GM12891 (cell line): ENCODE data around the gene SNX30. TPM values are rescaled to one million over a fixed set of nuclear protein-coding genes. Genes with fewer than 3 reads are reported as not detected.
A peak's percentile ranks its signal among the peaks of the same experiment; 100 is the strongest.
"Not testable (repeated sequence)": the region's sequence is repeated elsewhere in the genome, so short reads cannot be mapped to it uniquely, and the experiment has no call there.

Experiments
- DNase-seq: peaks from one replicate; pipeline ENCODE4 v3.0.0; 2011; ENCODE audit warnings: low spot score; ENCODE audit not compliant: insufficient read length
- FAIRE-seq: peaks from 2 replicates; lab custom pipeline; 2011; peaks lifted over from hg19 to GRCh38; lab: Jason Lieb, UNC
- PAX5 ChIP-seq: IDR thresholded peaks from 2 replicates; pipeline ENCODE4 v1.6.1; 2011; ENCODE audit warnings: low read length, moderate library complexity, mild to moderate bottlenecking; ENCODE audit not compliant: insufficient read depth, severe bottlenecking
- POLR2A ChIP-seq: IDR thresholded peaks from 2 replicates; pipeline ENCODE4 v1.6.1; 2011; ENCODE audit warnings: low read depth, low read length, control low read depth
- POLR2AphosphoS5 ChIP-seq: IDR thresholded peaks from 2 replicates; pipeline ENCODE4 v1.6.1; 2011; ENCODE audit warnings: low read depth, low read length, control low read depth
- POU2F2 ChIP-seq: IDR thresholded peaks from 2 replicates; pipeline ENCODE4 v1.6.1; 2011; ENCODE audit warnings: low read depth, mild to moderate bottlenecking, control low read depth, low read length, moderate library complexity
- SPI1 ChIP-seq: IDR thresholded peaks from 2 replicates; pipeline ENCODE4 v1.6.1; 2011; ENCODE audit warnings: low read depth, low read length, control low read depth
- TAF1 ChIP-seq: IDR thresholded peaks from 2 replicates; pipeline ENCODE4 v1.6.1; 2011; ENCODE audit warnings: low read depth, low read length, control low read depth
- polyA plus RNA-seq: library from polyadenylated mRNA; unstranded; fragments of >200 nt; gene quantifications from one replicate; pipeline ENCODE4 v1.2.1, GENCODE V29; 2012; ENCODE audit warnings: low read depth, missing spikeins, inconsistent platforms; ENCODE audit not compliant: missing spikeins

SNX30 gene
- 2.1 TPM for polyA plus RNA-seq

GRCh38 chr9:112750016-112750763, at the start of gene SNX30:
TSS of gene SNX30 (plus strand) at chr9:112750760. CDS start at chr9:112751002, 242 bp downstream.
- TF ChIP-seq SPI1 = peak; percentile 36; the same call in 1 of the 2 replicates
- no peak for TF ChIP-seq TAF1
- TF ChIP-seq PAX5 = no peak
- 0 out of 2 replicates have a peak, but pooled peaks have one; percentile 46 for TF ChIP-seq POLR2AphosphoS5
- peak; percentile 79 for FAIRE-seq
- peak; percentile 87 for DNase-seq

GRCh38 chr9:112703304-112703703, 47.3 kb upstream of the SNX30 start:
- no peak for TF ChIP-seq POLR2A
- TF ChIP-seq POLR2AphosphoS5 = no peak
- TF ChIP-seq PAX5 = no peak
- TF ChIP-seq SPI1 = no peak
- no peak for TF ChIP-seq POU2F2
- TF ChIP-seq TAF1 = no peak
- FAIRE-seq (no peak), DNase-seq (no peak)

- FAIRE-seq = no peak
- TF ChIP-seq POU2F2 = no peak
- DNase-seq = no peak
These were observed 44.7 kb upstream of the SNX30 start for GRCh38 chr9:112705768-112706427.

- TF ChIP-seq SPI1 (no peak), TAF1 (no peak), POLR2AphosphoS5 (no peak), POLR2A (no peak), PAX5 (no peak), POU2F2 (no peak)
- DNase-seq (no peak), FAIRE-seq (no peak)
These were observed 39.4 kb upstream of the SNX30 start for GRCh38 chr9:112711050-112711689.

DNA sequence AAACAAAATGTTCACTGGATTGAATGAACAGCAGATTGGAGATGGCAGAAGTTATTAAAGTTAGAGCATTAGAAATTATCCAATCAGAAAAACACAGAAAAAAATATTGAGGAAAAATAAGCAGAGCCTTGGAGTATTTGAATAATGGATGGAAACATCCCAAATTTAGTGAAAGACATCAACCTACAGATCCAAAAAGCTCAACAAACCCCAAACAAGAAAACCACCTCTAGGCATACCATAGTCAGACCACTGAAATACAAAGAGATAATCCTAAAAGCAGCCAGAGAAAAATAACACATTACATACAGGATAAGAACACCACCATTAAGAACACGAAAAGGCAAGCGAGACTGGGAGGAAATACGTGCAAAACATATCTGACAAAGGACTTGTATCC, 37.9 kb upstream of the SNX30 start:
- TF ChIP-seq TAF1 (no peak), SPI1 (no peak), POLR2A (no peak), POU2F2 (no peak), PAX5 (no peak), POLR2AphosphoS5 (no peak)
- DNase-seq (no peak), FAIRE-seq (no peak)

DNA sequence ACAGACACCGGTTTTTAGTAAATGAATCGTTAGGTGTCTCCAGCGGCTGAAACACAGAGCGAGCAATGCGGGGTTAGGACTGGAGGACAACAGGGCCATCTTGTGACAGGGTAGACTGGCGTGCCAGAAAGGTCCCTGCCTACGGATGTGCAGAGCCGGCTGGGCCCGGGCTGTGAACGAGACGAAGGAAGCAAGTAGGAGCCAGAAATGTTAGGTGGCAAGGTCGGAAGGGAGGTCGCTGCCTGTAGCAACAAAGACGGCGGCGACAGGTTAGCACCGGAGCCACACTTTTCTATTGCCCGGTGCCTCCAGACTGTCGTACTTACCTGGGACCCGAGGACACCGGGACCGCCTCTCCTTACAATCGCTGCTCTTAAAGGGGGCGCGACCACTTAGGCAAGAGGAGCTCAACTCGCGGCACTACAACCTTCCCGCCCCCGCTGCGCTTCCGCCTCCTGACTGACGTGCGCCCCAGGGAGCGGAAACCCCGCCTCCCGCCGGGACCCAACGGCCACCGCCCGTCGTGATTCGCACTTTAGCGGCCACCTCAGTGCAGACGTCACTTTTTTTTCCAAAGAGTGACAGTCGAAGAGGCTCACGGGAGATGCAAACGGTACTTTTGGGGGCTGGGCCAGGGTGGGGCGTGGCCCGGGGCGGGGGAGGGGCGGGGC, 32.8 kb upstream of the SNX30 start, which contains the start of gene INIP:
Gene INIP, minus strand, starts transcription at position 457 of the 671 bp plus-strand sequence. CDS start 1,632 bp downstream, outside the sequence.
- FAIRE-seq (peak; percentile 94), DNase-seq (peak; percentile 80)
- TF ChIP-seq POU2F2 (0 out of 2 replicates have a peak, but pooled peaks have one; percentile 30), POLR2AphosphoS5 (peak; percentile 74), PAX5 (no peak)

DNA sequence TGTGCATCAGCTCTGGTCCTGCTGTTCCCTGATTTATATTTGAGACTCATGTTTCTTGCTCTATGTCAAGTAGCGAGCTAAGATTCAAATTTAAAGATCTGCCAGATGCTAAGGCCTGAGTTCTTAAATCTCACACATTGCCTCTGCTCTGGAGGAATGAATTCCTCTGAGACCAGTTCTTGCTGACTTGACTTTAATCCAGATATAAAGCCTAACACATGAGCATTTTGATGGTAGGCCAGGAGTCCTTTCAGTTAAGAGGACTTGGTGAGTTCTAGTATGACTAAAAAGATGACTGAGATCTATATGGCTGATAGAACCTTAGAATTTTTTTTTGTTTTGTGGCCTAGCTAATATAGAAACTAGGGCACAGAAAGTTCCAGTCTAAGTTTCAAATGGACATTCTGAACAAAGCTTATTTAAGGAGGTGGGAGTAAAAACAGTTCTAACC, 31.3 kb upstream of the SNX30 start:
- DNase-seq = no peak
- TF ChIP-seq TAF1 (no peak), POLR2AphosphoS5 (no peak), SPI1 (no peak), PAX5 (no peak), POLR2A (no peak), POU2F2 (no peak)
- FAIRE-seq = no peak

DNA sequence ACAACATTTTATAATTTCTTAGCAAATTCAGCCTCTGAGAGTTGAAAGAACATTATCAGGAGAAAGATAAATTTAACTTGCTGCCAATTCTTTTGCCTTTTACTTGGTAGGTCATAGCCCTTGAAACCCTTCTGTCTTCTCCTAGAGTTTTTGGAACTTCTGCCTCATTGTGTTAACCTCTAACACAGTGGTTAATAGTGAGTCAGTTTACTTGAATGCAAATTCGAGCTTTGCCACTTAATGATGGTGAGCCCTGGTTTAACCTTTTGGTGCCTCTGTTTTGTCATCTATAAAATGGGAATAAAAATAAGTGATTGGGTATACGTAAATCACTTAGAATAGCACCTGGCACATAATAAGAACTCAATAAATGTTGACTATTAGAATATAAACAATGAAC, 30.9 kb upstream of the SNX30 start:
- DNase-seq = no peak
- no peak for TF ChIP-seq PAX5
- TF ChIP-seq POU2F2 = no peak
- no peak for TF ChIP-seq POLR2A
- no peak for TF ChIP-seq TAF1
- TF ChIP-seq POLR2AphosphoS5 = no peak
- no peak for TF ChIP-seq SPI1
- FAIRE-seq = no peak

DNA sequence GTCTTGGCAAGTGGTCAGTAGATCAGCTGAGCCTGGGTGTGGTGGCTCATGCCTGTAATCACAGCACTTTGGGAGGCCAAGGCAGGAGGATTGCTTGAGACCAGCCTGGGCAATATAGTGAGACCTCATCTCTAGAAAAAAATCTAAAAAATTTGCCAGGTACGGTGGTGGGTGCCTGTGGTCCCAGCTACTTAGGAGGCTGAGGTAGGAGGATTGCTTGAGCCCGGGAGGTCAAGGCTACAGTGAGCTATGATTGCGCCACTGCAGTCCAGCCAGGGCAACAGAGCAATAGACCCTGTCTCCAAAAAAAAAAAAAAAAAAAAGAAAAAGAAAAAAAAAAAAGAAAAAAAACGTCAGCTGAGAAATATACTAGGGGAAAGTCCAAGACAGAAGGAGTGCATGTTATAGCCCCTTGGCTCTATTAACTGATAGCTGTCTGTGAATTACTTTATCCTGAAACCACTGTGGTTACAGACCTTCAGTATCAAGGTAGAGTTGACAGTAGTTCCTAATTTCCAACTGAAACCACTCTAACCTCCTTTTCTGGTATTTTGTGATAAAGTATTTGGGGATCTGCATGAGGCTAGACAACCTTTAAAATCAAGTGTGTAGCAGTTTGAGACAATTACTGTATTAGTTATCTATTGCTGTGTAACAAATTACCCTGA, 30.3 kb upstream of the SNX30 start:
- DNase-seq (no peak), FAIRE-seq (no peak)
- no peak for TF ChIP-seq SPI1

GRCh38 chr9:112722749-112723148, 27.8 kb upstream of the SNX30 start:
- not testable (repeated sequence) for FAIRE-seq, DNase-seq
